ENCODE measurements around the gene KLK8.
"Not testable (repeated sequence)": the region's sequence is repeated elsewhere in the genome, so short reads cannot be mapped to it uniquely, and the experiment has no call there.

KLK8 gene

DNA sequence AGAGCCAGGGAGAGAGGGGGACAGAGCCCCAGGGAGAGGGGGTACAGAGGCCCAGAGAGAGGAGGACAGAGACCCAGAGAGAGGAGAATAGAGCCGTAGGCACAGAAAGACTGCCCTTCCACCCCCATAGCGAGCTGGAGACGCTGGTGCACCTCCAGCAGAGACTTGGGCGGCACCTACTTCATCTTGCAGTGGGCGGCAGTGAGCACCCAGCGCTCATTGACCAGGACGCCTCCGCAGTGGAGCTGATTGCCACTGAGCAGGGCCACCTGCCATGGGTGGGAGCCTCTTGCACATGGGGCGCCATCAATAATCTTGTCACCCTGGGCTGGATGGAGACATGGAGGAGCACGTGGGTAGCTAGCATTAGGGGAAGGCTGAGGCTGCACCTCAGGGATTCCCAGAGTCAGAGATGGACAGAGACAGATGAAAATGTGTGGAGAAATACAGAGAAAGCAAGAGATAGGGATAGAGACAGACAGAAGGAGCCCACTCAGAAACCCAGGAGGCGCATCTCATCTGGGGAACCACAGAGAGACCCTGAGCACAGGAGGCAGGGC is 19.7 kb downstream of the KLK8 start:
- no peak for DNase-seq

DNA sequence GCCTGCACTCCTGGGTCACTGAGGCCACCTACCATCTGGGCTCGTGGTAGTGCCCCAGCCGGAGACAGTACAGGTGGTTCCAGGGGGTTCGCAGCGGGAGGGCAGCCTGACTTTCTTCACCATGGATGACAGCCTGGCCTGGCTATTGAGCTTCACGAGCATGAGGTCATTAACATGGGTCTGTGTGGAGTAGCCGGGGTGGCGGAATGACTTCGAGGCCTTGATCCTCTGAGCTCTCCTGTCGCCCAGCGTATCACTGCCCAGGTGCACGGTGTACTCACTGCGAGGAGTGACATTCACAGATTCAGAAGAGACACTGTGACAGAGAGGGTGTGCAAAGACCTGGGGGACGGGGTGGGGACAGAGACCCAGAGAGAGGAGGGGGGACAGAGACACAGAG is 21.2 kb downstream of the KLK8 start:
- no peak for DNase-seq

DNA sequence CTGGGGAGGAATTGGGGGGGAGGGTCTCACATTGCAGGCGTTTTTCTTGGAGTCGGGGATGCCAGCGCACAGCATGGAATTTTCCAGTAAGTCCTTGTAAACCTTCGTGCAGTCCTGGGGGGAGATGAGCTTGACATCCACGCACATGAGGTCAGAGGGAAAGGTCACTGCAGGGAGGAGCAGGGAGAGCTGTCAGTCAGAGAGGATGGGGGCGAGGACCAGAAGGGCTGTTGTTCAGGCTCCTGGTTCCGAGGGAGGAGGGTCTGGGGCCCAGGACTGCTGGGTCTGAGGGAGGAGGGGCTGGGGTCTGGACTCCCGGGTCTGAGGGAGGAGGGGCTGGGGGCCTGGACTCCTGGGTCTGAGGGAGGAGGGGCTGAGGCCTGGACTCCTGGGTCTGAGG is 21.6 kb downstream of the KLK8 start:
- no peak for DNase-seq

DNA sequence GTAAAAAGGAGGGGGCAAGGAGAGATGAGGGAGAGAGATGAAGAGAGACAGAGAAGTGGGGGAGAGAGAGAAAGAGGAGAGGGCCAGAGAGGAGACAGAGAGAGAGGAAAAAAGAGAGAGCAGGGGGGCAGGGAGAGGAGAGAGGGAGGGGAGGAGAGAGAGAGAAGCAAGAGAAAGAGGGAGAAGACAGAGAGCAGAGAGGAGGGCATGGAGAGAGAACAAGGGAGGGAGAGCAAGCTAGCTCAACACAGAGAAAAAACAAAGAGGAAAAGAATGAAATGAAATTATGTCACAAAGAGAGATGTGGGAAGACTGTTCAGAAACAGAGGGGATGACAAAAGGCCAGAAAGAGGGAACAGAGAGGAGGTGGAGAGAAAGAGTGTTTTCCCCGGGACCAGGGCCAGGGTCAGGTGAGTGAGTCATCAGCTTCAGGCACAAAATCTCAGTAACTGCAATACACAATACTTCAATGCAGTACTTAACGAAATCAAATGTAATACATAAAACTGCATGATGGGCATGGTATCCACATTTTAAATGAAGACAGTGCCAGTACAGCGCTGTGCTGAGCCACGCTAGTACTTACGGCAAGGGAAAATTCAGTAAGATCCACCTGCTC is 22.5 kb downstream of the KLK8 start:
- DNase-seq = no peak

DNA sequence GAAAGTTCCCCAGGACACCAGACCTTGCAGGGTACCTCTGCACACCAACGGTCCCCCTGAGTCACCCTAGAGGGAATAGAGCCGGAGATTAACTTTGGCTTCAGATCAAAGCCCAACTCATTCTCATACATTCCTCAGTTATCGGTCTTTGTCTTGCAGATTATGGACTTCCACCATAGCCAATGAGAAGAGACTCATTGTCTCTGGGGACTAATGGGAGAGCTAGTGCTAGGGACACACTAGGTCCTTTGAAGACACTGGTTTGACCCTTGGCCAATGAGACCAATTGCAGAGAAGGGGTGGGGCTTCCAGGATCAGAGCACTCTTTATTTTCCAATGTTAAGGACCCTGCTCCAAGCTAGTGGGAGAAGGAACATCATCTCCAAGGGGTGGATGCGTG is 23.8 kb downstream of the KLK8 start:
- no peak for DNase-seq

DNA sequence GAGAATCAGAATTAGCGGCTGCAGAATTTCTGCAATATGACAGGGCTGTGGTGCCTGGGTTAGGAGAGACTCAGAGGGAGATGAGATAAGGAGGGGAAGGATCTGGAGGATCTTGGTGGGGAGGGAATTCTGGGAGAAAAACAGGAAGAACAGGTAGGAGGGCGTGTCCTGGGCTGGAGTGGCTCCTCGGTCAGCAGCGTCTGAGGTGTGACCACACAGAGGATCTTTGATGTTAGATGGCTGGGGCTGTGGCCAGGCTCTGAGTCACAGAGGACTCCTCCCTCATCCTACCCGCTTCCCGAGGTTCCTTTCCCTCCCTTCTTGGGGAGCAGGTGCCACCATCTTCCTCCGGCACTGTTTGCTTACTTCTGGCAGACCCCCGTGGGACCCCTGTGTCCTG is 25.6 kb downstream of the KLK8 start:
- DNase-seq = no peak

DNA sequence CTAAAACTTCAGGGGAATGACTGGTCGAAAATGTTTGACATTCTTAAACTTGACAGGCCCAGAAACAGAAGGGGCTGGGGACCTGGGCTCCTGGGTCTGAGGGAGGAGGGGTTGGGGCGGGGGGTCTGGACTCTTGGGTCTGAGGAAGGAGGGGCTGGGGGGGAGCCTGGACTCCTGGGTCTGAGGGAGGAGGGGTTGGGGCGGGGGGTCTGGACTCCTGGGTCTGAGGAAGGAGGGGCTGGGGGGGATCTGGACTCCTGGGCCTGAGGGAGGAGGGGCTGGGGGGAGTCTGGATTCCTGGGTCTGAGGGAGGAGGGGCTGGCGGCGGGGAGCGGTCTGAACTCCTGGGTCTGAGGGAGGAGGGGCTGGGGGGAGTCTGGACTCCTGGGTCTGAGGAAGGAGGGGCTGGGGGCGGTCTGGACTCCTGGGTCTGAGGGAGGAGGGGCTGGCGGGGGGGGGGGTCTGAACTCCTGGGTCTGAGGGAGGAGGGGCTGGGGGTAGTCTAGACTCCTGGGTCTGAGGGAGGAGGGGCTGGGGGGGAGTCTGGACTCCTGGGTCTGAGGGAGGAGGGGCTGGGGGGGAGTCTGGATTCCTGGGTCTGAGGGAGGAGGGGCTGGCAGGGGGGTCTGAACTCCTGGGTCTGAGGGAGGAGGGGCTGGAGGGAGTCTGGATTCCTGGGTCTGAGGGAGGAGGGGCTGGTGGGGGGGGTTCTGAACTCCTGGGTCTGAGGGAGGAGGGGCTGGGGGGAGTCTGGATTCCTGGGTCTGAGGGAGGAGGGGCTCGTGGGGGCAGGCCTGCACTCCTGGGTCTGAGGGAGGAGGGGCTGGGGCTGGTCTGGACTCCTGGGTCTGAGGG is 26.5 kb downstream of the KLK8 start:
- DNase-seq = no peak

DNA sequence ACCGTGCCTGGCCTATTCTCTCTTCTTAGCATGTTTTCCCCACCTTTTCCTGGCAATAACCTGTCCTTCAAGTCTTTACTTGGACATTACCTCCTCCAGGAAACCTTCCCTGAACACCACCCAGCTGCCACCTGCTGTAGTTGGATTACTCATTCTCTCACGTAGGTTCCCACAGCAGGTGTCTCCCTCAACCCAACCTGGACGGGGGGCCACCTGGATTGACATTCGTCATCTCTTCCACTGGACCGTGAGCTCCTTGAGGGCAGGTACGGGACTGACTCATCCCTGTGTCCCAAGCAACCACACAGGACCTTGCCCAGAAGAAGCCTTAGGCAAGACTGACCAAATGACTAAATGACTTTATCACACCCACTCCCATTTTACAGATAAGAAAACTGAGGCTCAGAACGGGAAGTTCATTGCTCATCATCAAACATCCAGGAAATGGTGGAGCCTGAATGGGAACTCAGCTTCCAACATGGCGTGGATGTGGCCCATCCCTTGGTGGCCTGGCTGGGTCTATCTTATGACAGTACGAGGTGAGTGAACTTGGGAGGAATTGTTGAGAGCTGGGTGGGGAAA is 28.5 kb downstream of the KLK8 start:
- no peak for DNase-seq

DNA sequence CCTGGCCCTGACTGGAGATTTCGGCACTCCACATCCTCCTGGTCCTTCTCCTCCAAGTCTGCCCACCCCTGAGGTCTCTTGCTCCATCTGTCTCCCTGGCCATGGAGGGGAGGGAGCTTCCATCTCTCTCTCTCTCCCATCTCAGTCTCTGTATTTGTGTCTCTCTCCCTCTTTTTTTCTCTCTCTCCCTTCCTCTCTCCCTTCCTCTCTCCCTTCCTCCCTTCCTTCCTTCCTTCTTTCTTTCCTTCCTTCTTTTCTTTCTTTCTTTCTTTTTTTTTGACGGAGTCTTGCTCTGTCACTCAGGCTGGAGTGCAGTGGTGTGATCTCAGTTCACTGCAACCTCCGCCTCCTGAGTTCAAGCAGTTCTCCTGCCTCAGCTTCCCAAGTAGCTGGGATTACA is 31.6 kb downstream of the KLK8 start:
- not testable (repeated sequence) for DNase-seq

DNA sequence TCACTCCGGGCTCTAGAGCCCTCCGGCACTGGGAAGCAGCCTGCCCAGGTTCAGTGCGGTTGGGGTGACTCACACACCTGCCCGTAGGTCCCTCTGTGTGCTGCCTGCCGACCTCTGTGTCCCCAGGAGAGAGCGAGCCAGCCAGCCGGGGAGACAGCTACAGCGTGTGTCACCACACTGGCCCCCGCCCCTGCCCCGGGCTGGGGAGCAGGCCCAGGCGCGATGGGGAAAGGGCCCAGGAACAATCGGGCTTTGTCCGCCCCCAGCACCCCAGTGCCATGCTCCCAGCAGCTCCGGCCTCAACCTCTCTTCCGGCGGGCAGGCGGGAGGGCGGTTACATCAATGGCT is 32.0 kb downstream of the KLK8 start, which contains the start of gene KLK6:
Gene KLK6, minus strand, starts transcription at position 179 of the 348 bp plus-strand sequence. CDS start 1,487 bp downstream, outside the sequence.
- no peak for DNase-seq

DNA sequence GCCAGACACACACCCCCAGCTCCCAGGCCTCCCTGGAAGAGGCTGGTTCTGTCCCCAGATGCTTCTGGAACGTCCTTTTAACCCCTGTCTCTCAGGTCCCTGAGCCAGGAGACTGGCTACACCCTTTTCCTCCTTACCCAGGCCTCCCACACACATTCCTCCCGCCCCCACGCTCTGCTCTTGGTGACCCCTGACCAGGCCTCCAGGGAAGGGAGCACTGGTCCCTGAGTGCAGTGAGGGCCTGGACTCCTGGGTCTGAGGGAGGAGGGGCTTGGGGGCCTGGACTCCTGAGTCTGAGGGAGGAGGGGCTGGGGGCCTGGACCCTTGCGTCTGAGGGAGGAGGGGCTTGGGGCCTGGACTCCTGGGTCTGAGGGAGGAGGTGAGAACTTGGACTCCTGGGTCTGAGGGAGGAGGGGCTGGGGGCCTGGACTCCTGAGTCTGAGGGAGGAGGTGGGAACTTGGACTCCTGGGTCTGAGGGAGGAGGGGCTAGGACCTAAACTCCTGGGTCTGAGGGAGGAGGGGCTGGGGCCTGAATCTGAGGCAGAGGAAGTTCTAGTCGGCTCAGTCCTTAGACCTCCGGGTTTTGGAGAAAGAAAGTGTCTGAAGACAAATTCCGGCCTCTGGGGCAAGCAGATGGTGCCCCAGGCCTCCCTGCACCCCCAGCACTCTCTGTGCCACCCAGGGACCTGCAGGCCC is 32.5 kb downstream of the KLK8 start:
- DNase-seq = no peak

DNA sequence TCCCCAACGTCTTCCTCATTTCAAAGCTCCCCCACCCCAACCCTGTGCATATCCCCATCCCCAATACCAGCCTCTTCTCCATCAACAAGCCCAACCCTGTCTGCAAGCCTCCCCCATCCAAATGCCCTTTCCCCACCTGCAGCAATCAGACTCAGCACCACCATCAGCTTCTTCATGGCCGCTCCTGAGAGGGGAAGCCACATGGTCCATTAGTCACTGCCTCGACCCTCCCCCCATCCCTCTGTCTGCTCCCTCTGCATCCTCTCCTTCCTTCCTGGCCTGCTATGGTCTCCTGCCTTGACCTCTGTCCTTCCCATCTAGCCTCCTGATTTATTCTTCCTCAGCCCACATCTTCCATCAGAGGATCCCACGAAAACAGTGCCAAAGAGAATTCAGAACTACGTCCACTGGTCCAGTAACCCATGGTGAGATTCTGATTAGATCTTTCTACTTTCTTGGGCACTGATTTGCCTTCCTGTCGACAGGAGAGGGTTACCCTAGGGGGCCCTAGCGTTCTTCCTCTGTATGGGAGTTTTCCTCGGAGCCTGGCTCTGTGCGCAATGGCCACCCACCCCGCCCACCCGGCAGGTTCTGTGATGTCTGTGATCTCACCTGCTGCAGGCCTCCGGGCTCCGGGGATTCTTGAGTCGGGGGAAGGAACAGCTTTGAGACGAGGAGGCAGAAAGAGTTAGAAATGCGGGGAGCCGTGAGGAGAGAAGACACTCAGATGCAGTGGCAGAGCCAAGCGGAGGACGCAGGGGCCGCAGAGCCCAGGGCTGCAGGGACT is 33.3 kb downstream of the KLK8 start:
- no peak for DNase-seq

DNA sequence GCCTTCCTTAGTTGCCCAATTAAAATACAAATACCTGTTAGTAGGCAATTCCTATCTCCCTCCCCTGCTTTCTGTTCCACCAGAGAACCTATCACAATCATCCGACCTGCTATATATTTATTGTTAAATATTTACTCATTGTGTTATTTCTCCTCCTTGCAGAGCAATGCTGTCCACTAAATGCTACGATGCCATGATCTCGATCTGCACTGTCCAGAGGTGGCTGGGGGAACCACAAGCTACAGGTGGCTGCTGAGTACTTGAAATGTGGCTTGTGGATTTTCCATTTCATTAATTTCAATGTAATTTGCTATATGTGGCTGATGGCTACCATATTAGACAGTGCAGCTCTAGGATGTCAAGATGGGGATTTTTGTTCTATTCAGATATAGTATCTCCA is 37.1 kb downstream of the KLK8 start:
- DNase-seq = no peak

DNA sequence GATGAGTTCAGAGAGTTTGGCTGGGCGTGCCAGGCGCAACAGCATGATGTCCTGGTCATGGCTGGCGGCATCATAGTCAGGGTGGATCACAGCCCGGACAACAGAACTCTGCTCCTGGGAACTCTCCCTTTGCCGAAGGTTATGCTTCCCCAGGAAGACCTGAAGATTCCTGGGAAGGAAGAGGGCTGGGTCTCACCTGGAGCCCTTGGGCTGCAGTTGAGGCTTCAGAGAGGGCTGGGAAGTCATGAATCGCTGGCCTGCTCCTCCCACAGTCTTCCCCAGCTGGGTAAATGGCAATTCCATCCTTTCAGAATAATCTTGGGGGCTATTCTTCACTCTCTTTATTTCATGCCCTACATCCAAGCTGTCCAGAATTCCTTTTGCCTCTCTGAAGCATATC is 38.0 kb downstream of the KLK8 start:
- DNase-seq = no peak

DNA sequence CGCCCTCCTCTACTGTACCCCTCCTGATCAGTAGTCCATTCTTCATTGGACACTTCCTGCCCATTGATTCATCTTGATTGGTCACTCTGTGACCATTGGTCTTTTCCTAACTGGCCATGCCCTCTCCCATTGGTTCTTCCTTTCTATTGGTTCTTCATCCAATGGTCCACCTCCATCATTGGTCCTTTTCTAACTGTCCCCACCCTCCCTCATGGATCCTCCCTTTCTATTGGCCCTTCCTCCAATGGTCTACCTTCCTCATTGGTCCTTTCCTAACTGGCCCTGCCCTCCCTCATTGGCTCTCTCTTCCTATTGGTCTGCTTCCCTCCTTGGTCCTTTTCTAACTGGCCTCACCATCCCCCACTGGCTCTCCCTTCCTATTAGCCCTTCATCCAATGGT is 39.2 kb downstream of the KLK8 start:
- DNase-seq = no peak

DNA sequence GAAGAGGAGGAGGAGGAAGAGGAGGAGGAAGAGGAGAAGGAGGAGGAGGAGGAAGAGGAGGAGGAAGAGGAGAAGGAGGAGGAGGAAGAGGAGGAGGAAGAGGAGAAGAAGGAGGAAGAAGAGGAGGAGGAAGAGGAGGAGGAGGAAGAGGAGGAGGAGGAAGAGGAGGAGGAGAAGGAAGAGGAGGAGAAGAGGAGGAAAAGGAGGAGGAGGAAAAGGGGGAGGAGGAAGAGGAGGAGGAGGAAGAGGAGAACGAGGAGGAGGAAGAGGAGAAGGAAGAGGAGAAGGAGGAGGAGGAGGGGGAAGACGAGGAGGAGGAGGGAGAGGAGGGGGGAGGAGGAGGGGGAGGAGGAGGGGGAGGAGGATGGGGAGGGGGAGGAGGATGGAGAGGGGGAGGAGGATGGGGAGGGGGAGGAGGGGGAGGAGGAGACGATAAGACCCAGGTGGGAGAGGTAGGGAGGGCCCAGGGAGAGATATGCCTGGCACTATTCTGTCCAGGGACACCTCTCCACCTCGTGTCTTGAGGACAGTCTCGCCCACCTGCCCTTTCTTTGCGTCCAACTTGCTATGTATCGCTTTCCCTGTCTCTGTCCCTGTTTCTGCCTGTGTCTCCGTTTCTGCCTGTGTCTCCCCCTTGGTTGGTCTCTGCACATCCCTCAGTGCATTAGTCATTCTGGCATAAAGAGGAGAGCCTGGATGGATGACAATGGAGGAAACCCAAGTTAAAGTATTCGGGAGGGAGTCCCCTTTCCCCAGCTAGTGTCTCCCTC is 41.5 kb downstream of the KLK8 start:
- no peak for DNase-seq

DNA sequence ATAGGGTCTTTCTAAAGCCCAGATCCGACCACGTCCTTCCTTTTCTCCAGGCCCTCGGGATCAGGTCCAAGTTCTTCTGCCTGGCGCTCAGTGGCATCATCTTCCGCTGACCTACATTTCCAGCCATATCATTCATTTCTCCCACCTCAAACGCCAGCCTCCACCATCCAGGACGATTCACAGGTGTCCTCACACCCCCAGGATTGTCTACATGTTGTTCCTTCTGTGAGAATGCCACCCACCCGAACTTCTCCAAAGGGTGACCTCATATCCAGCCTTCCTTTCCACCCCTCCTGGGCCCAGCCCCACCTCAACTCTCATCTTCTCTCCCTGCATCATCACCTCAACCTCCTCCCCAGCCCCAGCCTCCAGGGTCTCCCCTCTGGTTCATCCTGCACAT is 43.8 kb downstream of the KLK8 start:
- no peak for DNase-seq

DNA sequence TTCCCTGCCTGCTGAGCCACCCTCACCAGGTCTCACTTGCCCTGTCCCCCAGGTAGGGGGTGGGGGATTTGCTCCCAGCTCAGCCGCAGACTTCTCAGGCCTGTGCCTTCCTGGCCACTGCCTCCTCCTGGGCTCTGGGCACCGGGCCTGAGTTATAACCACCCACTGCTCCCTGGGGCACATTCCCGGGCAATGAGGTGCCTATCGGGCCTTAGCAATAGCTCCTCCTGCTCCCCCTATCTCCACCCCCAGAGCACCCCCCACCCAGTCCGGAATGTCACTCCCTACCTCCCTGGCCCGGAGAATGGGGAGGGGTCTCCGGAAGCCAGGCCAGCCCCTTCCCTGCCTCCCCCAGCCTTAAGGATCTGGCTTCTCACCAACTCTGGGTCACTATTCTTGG is 48.5 kb downstream of the KLK8 start, which contains the start of gene KLK5:
Gene KLK5, minus strand, starts transcription at position 129 of the 400 bp plus-strand sequence. CDS start 381 bp downstream, outside the sequence.
- DNase-seq = no peak

DNA sequence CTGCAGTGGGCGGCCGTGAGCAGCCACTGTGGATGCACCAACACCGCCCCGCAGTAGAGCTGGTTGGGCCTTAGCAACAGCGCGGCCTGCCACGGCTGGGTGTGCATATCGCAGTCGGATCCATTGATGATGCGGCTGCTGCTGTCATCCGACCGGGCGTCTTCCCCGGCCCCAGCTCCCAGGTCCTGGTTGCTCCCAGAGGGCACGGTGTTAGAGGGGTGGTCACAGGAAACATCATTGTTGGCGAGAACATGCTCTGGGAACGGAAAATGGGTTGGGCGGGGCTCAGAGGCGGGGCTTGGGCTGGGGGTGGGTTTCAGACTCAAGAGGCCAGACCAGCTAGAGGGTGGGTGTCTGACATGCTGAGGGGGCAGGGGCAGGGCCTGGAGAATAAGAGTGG is 51.5 kb downstream of the KLK8 start:
- DNase-seq = no peak

DNA sequence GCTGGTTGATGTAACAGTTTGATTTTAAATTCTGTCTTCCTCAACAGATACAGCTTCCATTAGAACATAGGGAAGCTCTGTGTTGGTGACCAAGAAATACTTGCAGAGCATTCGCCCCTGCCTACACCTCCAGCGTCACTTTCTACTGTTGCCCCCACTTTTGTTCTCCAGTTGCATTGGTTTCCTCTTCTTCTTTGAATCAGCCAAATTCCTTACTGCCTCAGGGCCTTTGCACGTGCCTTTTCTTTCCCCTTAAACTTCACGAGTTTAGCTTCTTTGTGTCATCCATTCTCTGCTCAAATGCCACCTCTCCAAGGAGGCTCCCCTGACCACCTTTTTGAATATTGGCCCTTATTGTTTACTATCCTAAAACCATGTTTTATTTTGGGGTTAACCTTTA is 54.3 kb downstream of the KLK8 start:
- DNase-seq = no peak
